Measurements from ENCODE around the gene GOLGA1. TPM values are rescaled to one million over a fixed set of nuclear protein-coding genes. Genes with fewer than 3 reads are reported as not detected.

GOLGA1 gene
- total and polyA plus RNA-seq, 2 of the 13 experiments (the other 11 are each of a cell fraction or from before 2014, with no cell fraction given), result 12.7 to 15.9 TPM

DNA sequence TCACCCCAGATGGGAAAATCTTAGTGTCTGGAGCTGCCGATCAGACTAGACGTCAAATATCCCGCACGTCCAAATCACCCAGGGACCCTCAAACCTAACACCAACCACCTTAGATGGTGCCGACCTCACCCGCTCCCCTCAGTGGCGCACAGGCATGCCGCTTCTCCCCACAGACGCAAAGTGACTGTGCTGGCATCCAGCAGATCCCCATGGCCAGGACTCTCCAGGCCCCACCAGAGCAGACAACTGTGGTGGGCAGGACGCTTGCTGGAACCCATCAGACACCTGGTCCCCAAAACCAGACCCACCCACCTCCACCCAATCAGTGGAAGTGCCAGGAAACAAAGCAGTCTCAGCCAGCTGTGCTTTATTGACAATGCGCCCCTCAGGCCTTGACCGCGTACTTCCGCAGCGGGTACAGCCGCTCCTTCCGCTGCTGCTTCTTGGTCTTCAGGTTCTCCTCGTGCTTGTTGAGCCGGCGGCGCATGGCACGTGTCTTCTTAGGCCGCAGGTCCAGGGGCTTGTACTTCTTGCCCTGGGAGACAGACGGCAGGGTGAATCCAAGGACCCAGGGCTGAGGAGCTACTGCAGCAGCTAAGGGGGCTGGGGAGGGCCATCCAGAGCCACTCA is 83.2 kb downstream of the GOLGA1 start (continued):
- TF ChIP-seq, protein P1, sequence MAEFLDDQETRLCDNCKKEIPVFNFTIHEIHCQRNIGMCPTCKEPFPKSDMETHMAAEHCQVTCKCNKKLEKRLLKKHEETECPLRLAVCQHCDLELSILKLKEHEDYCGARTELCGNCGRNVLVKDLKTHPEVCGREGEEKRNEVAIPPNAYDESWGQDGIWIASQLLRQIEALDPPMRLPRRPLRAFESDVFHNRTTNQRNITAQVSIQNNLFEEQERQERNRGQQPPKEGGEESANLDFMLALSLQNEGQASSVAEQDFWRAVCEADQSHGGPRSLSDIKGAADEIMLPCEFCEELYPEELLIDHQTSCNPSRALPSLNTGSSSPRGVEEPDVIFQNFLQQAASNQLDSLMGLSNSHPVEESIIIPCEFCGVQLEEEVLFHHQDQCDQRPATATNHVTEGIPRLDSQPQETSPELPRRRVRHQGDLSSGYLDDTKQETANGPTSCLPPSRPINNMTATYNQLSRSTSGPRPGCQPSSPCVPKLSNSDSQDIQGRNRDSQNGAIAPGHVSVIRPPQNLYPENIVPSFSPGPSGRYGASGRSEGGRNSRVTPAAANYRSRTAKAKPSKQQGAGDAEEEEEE (CRISPR knock-in tag; IDR thresholded peaks at IDR 0.05; ENCODE audit: borderline replicate concordance), result no peak
- no peak for TF ChIP-seq ATM (IDR thresholded peaks at IDR 0.05; ENCODE audit: borderline replicate concordance)
- no peak for TF ChIP-seq NPAS2 (CRISPR knock-in tag; IDR thresholded peaks at IDR 0.05; ENCODE audit: borderline replicate concordance)
- TF ChIP-seq HOXA9 (CRISPR knock-in tag; IDR thresholded peaks at IDR 0.05; ENCODE audit: borderline replicate concordance), result no peak
- TF ChIP-seq, protein P2, sequence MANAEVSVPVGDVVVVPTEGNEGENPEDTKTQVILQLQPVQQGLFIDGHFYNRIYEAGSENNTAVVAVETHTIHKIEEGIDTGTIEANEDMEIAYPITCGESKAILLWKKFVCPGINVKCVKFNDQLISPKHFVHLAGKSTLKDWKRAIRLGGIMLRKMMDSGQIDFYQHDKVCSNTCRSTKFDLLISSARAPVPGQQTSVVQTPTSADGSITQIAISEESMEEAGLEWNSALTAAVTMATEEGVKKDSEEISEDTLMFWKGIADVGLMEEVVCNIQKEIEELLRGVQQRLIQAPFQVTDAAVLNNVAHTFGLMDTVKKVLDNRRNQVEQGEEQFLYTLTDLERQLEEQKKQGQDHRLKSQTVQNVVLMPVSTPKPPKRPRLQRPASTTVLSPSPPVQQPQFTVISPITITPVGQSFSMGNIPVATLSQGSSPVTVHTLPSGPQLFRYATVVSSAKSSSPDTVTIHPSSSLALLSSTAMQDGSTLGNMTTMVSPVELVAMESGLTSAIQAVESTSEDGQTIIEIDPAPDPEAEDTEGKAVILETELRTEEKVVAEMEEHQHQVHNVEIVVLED (CRISPR knock-in tag; IDR thresholded peaks at IDR 0.05; ENCODE audit: borderline replicate concordance), result no peak
- TF ChIP-seq HNRNPL (IDR thresholded peaks at IDR 0.05; ENCODE audit: low read depth, low read length), result 0 out of 2 replicates have a peak, but pooled peaks have one; percentile 18
- TF ChIP-seq ZNF431 (CRISPR knock-in tag; IDR thresholded peaks at IDR 0.05; ENCODE audit: borderline replicate concordance, low read depth), result no peak
- TF ChIP-seq MED13 (CRISPR knock-in tag; IDR thresholded peaks at IDR 0.05), result no peak
- TF ChIP-seq BRCA1 (CRISPR knock-in tag; IDR thresholded peaks at IDR 0.05), result no peak
- no peak for TF ChIP-seq ZNF101 (CRISPR knock-in tag; IDR thresholded peaks at IDR 0.05; ENCODE audit: borderline replicate concordance, low read depth)
- no peak for TF ChIP-seq ZNF484 (CRISPR knock-in tag; IDR thresholded peaks at IDR 0.05; ENCODE audit: borderline replicate concordance, low read depth)
- TF ChIP-seq ZNF446 (CRISPR knock-in tag; IDR thresholded peaks at IDR 0.05), result no peak
- TF ChIP-seq, protein P3, sequence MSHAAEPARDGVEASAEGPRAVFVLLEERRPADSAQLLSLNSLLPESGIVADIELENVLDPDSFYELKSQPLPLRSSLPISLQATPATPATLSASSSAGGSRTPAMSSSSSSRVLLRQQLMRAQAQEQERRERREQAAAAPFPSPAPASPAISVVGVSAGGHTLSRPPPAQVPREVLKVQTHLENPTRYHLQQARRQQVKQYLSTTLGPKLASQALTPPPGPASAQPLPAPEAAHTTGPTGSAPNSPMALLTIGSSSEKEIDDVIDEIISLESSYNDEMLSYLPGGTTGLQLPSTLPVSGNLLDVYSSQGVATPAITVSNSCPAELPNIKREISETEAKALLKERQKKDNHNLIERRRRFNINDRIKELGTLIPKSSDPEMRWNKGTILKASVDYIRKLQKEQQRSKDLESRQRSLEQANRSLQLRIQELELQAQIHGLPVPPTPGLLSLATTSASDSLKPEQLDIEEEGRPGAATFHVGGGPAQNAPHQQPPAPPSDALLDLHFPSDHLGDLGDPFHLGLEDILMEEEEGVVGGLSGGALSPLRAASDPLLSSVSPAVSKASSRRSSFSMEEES (CRISPR knock-in tag; IDR thresholded peaks at IDR 0.05), result no peak
- no peak for TF ChIP-seq MAF1 (CRISPR knock-in tag; IDR thresholded peaks at IDR 0.05; ENCODE audit: borderline replicate concordance)
- TF ChIP-seq ZNF556 (CRISPR knock-in tag; IDR thresholded peaks at IDR 0.05; ENCODE audit: borderline replicate concordance), result no peak
- TF ChIP-seq, protein P4, sequence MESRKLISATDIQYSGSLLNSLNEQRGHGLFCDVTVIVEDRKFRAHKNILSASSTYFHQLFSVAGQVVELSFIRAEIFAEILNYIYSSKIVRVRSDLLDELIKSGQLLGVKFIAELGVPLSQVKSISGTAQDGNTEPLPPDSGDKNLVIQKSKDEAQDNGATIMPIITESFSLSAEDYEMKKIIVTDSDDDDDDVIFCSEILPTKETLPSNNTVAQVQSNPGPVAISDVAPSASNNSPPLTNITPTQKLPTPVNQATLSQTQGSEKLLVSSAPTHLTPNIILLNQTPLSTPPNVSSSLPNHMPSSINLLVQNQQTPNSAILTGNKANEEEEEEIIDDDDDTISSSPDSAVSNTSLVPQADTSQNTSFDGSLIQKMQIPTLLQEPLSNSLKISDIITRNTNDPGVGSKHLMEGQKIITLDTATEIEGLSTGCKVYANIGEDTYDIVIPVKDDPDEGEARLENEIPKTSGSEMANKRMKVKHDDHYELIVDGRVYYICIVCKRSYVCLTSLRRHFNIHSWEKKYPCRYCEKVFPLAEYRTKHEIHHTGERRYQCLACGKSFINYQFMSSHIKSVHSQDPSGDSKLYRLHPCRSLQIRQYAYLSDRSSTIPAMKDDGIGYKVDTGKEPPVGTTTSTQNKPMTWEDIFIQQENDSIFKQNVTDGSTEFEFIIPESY (CRISPR knock-in tag; IDR thresholded peaks at IDR 0.05), result peak; percentile 82
- TF ChIP-seq ZBTB21 (CRISPR knock-in tag; IDR thresholded peaks at IDR 0.05), result no peak
- TF ChIP-seq, protein P5, sequence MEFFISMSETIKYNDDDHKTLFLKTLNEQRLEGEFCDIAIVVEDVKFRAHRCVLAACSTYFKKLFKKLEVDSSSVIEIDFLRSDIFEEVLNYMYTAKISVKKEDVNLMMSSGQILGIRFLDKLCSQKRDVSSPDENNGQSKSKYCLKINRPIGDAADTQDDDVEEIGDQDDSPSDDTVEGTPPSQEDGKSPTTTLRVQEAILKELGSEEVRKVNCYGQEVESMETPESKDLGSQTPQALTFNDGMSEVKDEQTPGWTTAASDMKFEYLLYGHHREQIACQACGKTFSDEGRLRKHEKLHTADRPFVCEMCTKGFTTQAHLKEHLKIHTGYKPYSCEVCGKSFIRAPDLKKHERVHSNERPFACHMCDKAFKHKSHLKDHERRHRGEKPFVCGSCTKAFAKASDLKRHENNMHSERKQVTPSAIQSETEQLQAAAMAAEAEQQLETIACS (CRISPR knock-in tag; IDR thresholded peaks at IDR 0.05), result no peak

All from HepG2 (cell line).